ENCODE measurements around the gene FAM222A.

Gene FAM222A

GRCh38 chr12:109708939-109709338, 4.7 kb upstream of the FAM222A start:
- no peaks in the 10 kb centered on the region for H3K36me3 ChIP-seq
- no peak for TF ChIP-seq CTCF (IDR thresholded peaks at IDR 0.05; ENCODE audit: low read depth, low read length)
- no peaks in the 10 kb centered on the region for H3K27me3 ChIP-seq
- peaks cover 25% of the 10 kb centered on the region for H3K4me1 ChIP-seq
- DNase-seq = no peak
- H3K4me3 ChIP-seq (ENCODE audit: low read depth, low read length) = no peak overlapping the region
- no peaks in the 10 kb centered on the region for H3K9me3 ChIP-seq

DNA sequence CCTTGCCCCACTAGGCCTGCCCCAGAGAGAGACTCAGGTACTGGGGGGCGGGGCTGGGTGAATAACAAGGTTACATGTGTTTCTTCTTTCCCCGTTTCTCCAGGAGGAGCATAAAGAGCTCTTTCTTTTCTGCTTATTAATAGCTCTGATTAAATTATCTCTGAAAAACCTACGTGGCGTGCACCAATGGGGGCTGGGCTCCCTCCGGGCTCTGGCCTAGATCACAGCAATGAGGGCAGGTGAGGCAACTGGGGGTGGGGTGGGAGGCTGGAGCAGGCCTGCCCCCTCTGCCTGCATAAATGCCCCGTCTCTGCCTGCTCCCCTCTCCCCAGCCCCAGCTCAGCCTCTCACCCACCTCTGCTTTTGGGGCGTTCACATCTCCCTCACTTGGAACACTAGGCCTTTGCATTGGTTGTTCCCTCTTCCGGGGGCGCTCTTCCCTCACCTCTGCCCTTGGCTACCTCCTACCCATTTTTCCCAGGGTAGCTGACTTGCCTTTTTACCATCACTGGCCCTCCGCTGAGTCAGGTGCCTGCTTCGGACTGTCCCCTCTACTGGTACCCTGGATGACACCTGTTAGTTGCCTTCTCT, 4.1 kb upstream of the FAM222A start:
- Histone ChIP-seq H3K4me3 (ENCODE audit: low read depth, low read length) (no peak overlapping the region), H3K27me3 (no peaks in the 10 kb centered on the region), H3K4me1 (peaks cover 25% of the 10 kb centered on the region), H3K9me3 (no peaks in the 10 kb centered on the region), H3K36me3 (peaks cover under 1% of the 10 kb centered on the region; the same call in 1 of the 2 replicates)
- no peak for TF ChIP-seq CTCF (IDR thresholded peaks at IDR 0.05; ENCODE audit: low read depth, low read length)
- DNase-seq = peak; percentile 84

GRCh38 chr12:109710205-109710746, 3.3 kb upstream of the FAM222A start:
- no peak overlapping the region for H3K4me3 ChIP-seq (ENCODE audit: low read depth, low read length)
- H3K9me3 ChIP-seq = no peaks in the 10 kb centered on the region
- no peaks in the 10 kb centered on the region for H3K27me3 ChIP-seq
- TF ChIP-seq CTCF (IDR thresholded peaks at IDR 0.05; ENCODE audit: low read depth, low read length) = no peak
- peaks cover 25% of the 10 kb centered on the region for H3K4me1 ChIP-seq
- H3K36me3 ChIP-seq = peaks cover 8% of the 10 kb centered on the region
- no peak for DNase-seq

DNA sequence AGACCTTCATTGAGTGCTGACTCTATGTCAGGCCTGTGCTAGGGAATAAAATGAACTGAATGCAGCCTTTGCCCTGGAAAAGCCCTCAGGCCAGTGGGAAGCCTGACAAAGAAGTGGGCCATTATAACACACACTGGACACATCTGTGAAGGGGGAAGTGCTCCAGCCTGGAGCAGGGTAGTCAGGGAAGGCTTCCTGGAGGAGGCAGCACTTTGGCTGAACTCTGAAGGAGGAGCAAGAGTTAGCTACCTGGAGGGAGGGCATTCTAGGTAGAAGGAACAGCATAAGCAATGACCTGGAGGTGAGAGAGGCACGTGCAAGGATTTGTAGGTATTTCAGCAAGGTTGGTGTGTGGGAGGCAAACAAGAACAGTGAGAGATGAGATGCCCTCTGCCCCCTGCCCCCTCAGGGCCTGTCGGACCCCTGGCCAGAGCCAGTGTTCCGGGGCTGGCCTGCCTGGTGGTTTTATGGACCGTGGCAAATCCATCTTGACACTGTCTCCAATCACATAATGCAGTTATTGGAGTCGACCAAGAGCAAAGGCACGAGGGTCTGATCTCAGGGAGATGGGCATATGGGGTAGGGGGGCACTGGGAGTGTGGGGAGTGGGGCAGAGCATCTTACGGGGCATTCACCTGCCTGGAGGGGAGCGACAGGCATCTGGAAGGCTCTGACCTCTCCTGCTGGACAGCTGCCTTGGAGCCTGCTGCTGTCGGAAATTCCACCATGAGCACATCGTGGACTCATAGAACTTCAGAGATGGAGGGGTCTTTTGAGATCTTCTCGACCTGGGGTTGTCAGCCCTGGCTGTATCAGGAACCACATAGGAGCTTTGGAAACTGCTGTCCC, 2.7 kb upstream of the FAM222A start:
- H3K9me3 ChIP-seq = no peaks in the 10 kb centered on the region

DNA sequence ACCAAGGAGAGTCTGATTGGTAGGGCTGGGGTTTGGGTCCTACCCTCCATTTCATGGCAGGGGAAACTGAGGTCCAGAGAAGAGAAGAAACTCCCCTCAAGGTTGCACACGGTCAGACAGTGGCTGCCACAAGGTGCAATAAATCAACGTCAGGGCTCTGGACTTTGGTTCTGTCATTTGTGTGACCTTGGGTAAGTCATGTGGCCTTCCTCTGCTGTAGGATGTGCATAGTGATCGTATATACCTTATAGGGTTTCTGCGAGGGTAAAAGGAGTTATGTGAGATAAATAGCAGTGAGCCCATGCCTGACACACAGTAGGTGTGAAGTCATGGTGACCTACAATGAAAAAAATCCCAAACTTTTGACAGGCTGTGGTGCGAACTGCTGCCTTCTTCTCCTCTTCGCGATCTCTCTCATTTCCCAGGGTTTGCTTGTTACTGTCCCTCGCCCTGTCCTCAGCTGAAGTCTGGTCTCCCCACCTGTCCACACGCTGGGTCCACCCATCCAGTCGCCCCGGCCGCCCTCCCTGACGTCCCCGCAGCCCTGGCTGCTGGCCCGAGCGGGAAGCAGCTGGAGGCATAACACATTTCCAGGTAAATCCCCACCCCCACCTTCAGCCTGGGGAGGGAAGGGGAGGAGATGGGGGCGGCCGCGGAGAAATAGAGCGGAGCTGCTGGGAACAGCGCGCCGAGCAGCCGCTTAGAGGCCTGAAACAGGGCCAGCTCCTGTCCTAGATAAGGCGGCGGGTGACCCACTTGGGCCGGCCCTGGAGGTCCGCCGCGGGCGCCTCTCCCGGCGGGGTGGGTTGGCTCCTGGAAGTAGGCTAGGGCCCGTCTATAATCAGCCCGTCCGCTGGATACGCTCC, 1.8 kb upstream of the FAM222A start:
- TF ChIP-seq CTCF (IDR thresholded peaks at IDR 0.05; ENCODE audit: low read depth, low read length) = no peak

More for the DNA sequence above, 2.7 kb upstream of the FAM222A start:
- H3K4me3 ChIP-seq (ENCODE audit: low read depth, low read length) = no peak overlapping the region
- peaks cover 25% of the 10 kb centered on the region for H3K4me1 ChIP-seq
- H3K27me3 ChIP-seq = no peaks in the 10 kb centered on the region
- TF ChIP-seq CTCF (IDR thresholded peaks at IDR 0.05; ENCODE audit: low read depth, low read length) = no peak
- H3K36me3 ChIP-seq = peaks cover 14% of the 10 kb centered on the region
- DNase-seq = peak; percentile 44

More for the DNA sequence above, 1.8 kb upstream of the FAM222A start:
- no peak overlapping the region for H3K4me3 ChIP-seq (ENCODE audit: low read depth, low read length)
- H3K4me1 ChIP-seq = peaks cover 25% of the 10 kb centered on the region
- H3K9me3 ChIP-seq = no peaks in the 10 kb centered on the region
- DNase-seq = peak; percentile 45
- H3K36me3 ChIP-seq = peaks cover 22% of the 10 kb centered on the region
- H3K27me3 ChIP-seq = no peaks in the 10 kb centered on the region
